HUES6 (cell line): ENCODE data around the gene FOXF1.

Source experiments
- H3K27ac ChIP-seq: 2 replicates; pipeline ENCODE4 v1.7.0; 2013; ENCODE audit warnings: low read depth, mild to moderate bottlenecking, low read length, inconsistent platforms
- H3K27me3 ChIP-seq: 2 replicates; pipeline ENCODE4 v1.6.1; 2013; ENCODE audit warnings: low read length; ENCODE audit not compliant: control insufficient read depth, insufficient read depth
- H3K36me3 ChIP-seq: 2 replicates; pipeline ENCODE4 v1.6.1; 2013; ENCODE audit warnings: low read length; ENCODE audit not compliant: control insufficient read depth, insufficient read depth
- H3K4me1 ChIP-seq: 2 replicates; pipeline ENCODE4 v1.6.1; 2013; ENCODE audit warnings: low read length; ENCODE audit not compliant: control insufficient read depth, insufficient read depth
- H3K4me3 ChIP-seq: 2 replicates; pipeline ENCODE4 v1.5.1; 2013; ENCODE audit warnings: low read depth, low read length
- H3K9ac ChIP-seq: one replicate; pipeline ENCODE4 v1.6.1; 2013; ENCODE audit warnings: mild to moderate bottlenecking, low read length
- H3K9me3 ChIP-seq: 2 replicates; pipeline ENCODE4 v1.6.1; 2013; ENCODE audit warnings: low read depth, low read length; ENCODE audit not compliant: control insufficient read depth, insufficient read depth

Gene FOXF1

DNA sequence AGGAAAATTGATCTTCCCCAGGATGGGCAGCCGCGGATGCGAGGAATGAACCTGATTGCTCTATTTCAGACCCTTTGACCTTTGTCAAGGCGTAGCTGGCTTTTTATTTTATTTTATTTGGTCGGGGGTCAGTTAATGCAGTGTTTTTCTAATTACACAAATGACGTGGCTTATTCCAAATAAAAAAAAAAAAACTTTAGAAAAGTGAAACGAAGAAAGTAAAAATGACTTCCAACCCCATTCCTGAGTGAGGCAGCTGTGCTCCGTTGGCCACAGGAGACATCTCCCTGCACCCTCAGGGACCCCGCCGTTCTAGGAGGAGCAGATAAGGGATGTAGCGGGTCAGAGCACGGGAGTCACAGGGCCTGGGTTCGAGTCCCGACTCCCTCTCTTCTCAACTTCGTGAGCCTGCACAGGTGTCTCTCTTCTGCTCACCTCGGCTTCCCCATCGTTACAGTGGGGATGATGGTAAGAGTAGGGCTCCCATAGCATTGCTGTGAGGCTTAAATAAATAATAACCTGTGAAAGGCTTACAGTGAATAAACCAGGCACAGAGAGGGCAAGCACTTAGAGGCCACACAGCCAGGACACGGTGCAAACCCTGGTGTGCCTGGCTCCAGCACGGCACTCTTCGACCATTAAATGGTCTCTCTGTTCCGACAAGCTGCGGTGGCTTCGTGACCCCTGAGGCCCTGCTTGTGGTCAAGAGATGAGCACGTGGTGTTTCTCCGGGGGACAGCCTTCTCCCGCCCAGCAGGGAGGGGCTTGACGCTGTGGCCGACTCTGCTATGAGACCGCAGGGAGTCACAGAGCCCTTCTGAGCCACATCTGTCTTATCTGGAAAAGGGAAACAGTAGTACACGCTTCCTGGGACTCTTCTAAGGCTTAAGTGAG lies 10.2 kb downstream of the FOXF1 start:
- Histone ChIP-seq H3K36me3 (no peaks in the 10 kb centered on the region), H3K4me3 (no peak overlapping the region), H3K4me1 (peaks cover 19% of the 10 kb centered on the region; the same call in 1 of the 2 replicates), H3K27ac (no peak overlapping the region), H3K9ac (no peak overlapping the region), H3K9me3 (no peaks in the 10 kb centered on the region), H3K27me3 (peaks cover 66% of the 10 kb centered on the region)

GRCh38 chr16:86521236-86522197 lies 11.2 kb downstream of the FOXF1 start:
- H3K9me3 ChIP-seq, result no peaks in the 10 kb centered on the region
- H3K9ac ChIP-seq, result no peak overlapping the region
- no peak overlapping the region for H3K27ac ChIP-seq
- peaks cover 56% of the 10 kb centered on the region for H3K27me3 ChIP-seq
- H3K4me1 ChIP-seq, result peaks cover 9% of the 10 kb centered on the region; the same call in 1 of the 2 replicates
- no peak overlapping the region for H3K4me3 ChIP-seq
- H3K36me3 ChIP-seq, result no peaks in the 10 kb centered on the region

- Histone ChIP-seq H3K9ac (no peak overlapping the region), H3K4me3 (no peak overlapping the region), H3K9me3 (no peaks in the 10 kb centered on the region), H3K27me3 (peaks cover 45% of the 10 kb centered on the region), H3K36me3 (no peaks in the 10 kb centered on the region), H3K27ac (no peak overlapping the region), H3K4me1 (no peaks in the 10 kb centered on the region; the same call in 1 of the 2 replicates)
Observed at GRCh38 chr16:86522634-86523033, 12.3 kb downstream of the FOXF1 start.

DNA sequence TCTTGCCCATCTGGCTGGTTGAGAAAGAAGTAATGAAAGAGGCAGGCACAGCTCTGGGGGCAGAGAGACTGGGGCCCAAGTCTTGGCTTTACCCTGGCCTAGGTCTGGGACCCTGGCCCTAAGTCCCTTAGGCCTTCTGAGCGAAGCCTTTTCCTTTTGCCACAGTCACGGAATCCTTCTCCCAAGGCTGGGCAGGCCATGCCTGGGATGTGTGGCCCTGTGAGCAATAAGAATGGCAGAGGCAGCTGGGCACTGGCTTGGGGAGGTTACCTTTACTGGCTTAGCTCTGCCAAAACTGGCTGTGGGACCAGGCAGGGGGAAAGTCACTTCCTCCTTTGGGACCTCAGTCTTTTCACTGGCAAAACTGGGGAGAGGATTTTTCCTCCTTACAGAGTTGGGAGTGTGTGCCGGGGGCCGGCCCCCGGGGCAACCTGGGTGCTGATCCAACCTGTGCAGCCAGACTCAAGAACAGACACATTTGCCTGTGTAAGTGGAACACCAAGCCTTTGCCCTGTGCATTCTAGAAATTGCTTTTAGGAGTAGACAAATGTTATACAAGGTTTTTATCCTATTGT lies 12.9 kb downstream of the FOXF1 start:
- peaks cover 39% of the 10 kb centered on the region for H3K27me3 ChIP-seq

DNA sequence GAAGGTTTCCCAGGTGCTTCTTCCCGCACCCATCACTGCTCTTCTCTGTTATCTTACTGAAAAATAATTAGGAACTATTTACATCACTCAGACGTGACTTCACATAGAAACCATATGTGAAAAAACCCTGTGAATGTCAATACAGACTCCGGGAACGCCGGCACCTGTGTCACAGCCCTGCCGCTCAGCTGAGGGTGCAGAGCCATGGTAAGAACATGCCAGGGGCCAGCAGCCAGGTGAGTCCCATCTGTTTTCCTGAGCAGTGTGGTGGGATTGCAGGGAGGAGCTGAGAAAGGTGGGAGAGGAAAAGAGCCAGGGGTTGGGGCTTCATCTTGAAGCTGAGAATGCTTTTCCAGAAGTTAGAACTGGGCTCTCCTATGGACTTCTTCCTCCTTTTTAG lies 13.7 kb downstream of the FOXF1 start:
- Histone ChIP-seq H3K27ac (no peak overlapping the region), H3K36me3 (no peaks in the 10 kb centered on the region), H3K9me3 (no peaks in the 10 kb centered on the region), H3K4me1 (no peaks in the 10 kb centered on the region; the same call in 1 of the 2 replicates), H3K4me3 (no peak overlapping the region), H3K9ac (no peak overlapping the region), H3K27me3 (peaks cover 31% of the 10 kb centered on the region)

More for the DNA sequence above, 12.9 kb downstream of the FOXF1 start:
- Histone ChIP-seq H3K4me3 (no peak overlapping the region), H3K4me1 (no peaks in the 10 kb centered on the region; the same call in 1 of the 2 replicates), H3K9ac (no peak overlapping the region), H3K9me3 (no peaks in the 10 kb centered on the region), H3K36me3 (no peaks in the 10 kb centered on the region), H3K27ac (no peak overlapping the region)

DNA sequence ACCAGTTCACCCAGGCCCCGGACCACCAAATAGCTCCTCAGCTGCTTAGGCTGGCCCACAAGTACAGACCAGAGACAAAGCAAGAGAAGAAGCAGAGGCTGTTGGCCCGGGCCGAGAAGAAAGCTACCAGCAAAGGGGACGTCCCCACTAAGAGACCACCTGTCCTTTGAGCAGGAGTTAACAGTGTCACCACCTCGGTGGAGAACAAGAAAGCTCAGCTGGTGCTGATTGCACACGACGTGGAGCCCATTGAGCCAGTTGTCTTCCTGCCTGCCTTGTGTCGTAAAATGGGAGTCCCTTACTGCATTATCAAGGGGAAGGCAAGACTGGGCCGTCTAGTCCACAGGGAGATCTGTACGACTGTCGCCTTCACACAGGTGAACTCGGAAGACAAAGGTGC lies 15.4 kb downstream of the FOXF1 start:
- Histone ChIP-seq H3K27me3 (peaks cover 14% of the 10 kb centered on the region; the same call in 1 of the 2 replicates), H3K27ac (no peak overlapping the region)

GRCh38 chr16:86527366-86527765 lies 17.0 kb downstream of the FOXF1 start:
- peaks cover 3% of the 10 kb centered on the region; the same call in 1 of the 2 replicates for H3K27me3 ChIP-seq
- no peaks in the 10 kb centered on the region for H3K4me1 ChIP-seq
- no peaks in the 10 kb centered on the region for H3K9me3 ChIP-seq
- no peak overlapping the region for H3K27ac ChIP-seq
- H3K9ac ChIP-seq, result no peak overlapping the region
- H3K4me3 ChIP-seq, result no peak overlapping the region
- no peaks in the 10 kb centered on the region; the same call in 1 of the 2 replicates for H3K36me3 ChIP-seq

More for the DNA sequence above, 15.4 kb downstream of the FOXF1 start:
- Histone ChIP-seq H3K4me1 (no peaks in the 10 kb centered on the region), H3K9ac (no peak overlapping the region), H3K9me3 (no peaks in the 10 kb centered on the region), H3K4me3 (no peak overlapping the region), H3K36me3 (no peaks in the 10 kb centered on the region)

- Histone ChIP-seq H3K4me1 (no peaks in the 10 kb centered on the region), H3K4me3 (no peak overlapping the region), H3K36me3 (no peaks in the 10 kb centered on the region; the same call in 1 of the 2 replicates), H3K27ac (no peak overlapping the region), H3K9ac (no peak overlapping the region), H3K27me3 (0 out of 2 replicates have a peak, but pooled peaks cover 3% of the 10 kb centered on the region), H3K9me3 (no peaks in the 10 kb centered on the region)
Observed at GRCh38 chr16:86528061-86528929, 18.0 kb downstream of the FOXF1 start.

DNA sequence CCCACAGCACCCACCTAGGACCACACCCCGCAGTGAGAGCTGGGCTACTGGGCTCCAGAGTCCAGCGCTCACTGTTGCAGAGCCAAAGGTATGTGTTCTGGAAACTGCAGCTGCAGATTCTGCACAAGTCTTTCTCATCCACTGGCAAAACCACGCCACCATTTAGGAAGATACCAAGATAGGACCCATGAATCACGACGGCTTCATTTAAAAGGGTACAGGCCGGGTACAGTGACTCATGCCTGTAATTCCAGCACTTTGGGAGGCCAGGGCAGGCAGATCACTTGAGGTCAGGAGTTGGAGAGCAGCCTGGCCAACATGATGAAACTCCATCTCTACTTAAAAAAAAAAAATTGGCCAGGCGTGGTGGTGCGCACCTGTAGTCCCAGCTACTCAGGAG lies 18.8 kb downstream of the FOXF1 start:
- H3K4me3 ChIP-seq, result no peak overlapping the region
- no peak overlapping the region for H3K27ac ChIP-seq
- no peaks in the 10 kb centered on the region for H3K4me1 ChIP-seq
- H3K27me3 ChIP-seq, result 0 out of 2 replicates have a peak, but pooled peaks cover under 1% of the 10 kb centered on the region
- no peak overlapping the region for H3K9ac ChIP-seq
- no peaks in the 10 kb centered on the region; the same call in 1 of the 2 replicates for H3K36me3 ChIP-seq
- no peaks in the 10 kb centered on the region for H3K9me3 ChIP-seq
